ENCODE measurements around the gene CORO2B.

Gene CORO2B

GRCh38 chr15:68626283-68626682 is 47.5 kb downstream of the CORO2B start:
- DNase-seq (ENCODE audit: low spot score), result no peak

DNA sequence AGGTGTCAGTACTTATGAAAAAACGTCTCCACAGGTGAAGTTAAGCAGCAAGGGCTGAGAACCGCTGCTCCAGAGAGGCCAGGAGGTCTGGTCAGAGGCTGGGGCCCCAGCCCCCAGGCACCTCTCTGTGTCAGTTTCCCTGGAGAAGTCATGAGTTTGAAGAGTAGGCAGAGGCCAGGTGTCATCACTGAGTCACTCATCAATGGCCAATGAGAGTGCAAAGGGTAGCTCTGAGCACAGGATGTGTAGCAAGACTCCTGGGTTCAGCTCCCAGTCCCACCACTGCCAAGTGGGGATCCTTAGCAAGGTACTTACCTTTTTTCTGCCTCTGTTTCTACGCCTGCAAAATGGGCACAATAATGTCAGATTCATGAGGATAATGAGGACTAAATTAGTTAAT is 47.9 kb downstream of the CORO2B start:
- no peak for DNase-seq (ENCODE audit: low spot score)

- DNase-seq (ENCODE audit: low spot score), result no peak
Observed at GRCh38 chr15:68627476-68627875, 48.7 kb downstream of the CORO2B start.

DNA sequence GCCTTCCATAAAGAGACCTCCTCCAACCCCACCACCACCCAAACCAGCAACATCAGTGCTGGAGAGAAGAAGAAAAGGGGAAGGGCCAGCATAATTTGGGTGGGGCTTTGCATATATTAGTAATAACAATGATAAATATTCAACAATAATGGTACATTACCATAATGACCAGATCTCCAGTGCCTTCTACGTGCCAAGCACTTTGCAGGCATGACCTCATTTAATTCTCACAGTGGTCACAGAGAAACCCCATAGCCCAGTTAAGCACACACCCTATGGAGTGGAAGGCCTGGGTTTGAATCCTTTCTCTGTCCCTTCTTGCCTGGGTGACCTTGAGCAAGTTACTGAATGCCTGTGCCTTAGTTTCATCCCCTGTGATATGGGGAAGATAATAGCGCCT is 49.2 kb downstream of the CORO2B start:
- DNase-seq (ENCODE audit: low spot score), result no peak

DNA sequence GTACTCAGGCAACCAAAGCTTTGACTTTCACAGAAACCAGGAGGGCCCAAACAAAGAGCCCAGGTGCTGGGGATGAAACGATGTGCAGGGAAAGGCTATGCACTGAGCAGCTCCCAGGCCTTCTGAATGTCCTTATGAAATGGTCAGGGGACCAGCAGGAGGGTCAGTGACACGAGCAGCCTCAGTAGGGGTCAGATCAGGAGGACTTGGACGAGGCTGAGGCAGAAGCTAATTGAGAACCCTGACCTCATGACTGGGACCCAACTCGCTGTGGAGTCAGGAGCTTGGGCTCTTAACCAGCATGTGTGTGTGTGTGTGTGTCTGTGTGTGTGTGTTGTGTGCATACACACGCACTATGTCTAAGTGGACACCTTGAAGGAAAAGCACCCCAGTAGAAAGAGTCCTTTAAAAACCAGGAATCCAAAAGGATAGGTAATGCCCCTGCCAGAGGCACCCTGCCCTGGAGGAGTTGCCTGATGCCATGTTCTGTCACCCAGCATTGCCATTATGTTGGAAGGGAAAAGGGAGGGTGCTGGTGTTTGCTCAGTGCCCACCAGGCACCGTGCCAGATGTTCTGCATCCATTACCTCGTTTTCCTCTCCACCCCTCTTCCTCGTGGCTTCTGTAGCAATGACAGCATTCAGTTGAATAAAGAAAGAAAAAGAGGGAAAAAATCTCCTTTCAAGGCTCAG is 50.9 kb downstream of the CORO2B start:
- DNase-seq (ENCODE audit: low spot score), result no peak

DNA sequence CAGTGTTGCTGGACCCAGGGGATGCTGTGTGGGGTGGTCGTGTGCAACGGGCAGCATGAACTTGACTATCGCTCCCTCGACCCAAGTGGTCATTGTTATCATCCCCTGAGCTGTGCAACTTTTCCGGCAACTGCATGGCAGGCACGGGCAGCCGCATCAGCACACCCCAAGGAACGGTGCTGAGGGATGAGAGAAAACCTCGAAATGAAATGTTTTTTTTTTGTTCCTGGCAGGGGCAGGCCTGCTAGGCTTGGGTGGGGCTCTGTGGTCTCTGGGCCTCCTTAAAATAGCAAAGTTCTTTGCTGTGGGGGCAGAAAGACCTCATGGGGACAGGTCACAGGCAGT is 51.4 kb downstream of the CORO2B start:
- no peak for DNase-seq (ENCODE audit: low spot score)

DNA sequence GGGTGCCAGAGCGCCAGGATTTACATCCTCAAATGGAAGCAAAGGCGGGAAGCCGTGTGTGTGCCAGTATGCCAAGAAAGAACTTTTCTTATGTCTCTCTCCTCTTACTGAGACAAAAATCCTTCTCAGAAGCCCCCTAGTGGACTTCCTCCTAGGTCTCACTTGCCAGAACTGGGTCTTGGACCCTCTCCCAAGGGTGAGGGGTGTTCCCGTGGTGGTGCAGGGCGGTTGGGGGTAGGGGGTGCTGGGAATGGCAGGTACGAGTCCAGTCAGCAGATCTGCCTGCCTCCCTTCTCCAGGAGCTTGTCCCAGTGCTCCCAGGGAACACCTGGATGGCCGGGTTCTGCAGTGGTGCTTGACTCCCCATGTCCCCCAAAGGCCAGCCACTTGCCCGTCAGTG is 52.0 kb downstream of the CORO2B start:
- DNase-seq (ENCODE audit: low spot score), result no peak

GRCh38 chr15:68631601-68632051 is 52.8 kb downstream of the CORO2B start:
- no peak for DNase-seq (ENCODE audit: low spot score)

DNA sequence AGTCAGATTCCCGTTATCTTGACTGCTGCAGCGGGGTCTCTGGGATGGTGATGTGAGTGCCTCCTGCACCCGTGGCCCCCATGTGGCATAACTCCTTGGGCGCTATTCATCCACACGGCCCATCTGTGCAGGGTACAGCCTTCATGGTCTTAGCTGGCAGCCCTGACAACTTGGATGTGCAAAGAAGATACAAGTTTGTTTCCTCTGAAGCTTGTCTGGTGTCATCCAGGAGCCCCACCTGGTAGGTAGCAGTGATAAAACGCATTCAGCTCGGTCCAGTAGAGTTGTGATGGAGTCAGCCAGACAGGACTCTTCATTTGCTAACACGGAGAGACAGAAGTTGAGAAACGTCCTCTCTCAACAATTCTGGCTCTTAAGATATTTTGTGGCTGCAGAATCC is 53.3 kb downstream of the CORO2B start:
- DNase-seq (ENCODE audit: low spot score), result no peak

GRCh38 chr15:68633231-68634121 is 54.7 kb downstream of the CORO2B start:
- DNase-seq (ENCODE audit: low spot score), result no peak

DNA sequence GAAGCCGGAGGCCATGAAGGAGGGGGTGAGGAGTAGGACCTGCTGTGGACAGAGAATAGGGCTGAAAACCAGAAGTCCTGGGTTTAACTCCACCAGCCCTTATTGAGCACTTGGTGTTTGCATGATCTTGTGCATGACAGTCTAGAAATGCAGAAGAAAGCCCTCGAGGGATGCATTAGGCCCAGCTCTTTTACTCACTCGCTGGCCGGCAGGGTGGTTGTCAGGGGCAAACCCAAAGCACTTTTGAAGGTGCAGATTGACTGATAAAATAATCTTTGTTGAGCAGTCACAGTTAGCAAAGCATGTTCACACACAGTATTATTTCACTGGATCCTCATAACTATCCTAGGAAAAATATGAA is 55.3 kb downstream of the CORO2B start:
- no peak for DNase-seq (ENCODE audit: low spot score)

DNA sequence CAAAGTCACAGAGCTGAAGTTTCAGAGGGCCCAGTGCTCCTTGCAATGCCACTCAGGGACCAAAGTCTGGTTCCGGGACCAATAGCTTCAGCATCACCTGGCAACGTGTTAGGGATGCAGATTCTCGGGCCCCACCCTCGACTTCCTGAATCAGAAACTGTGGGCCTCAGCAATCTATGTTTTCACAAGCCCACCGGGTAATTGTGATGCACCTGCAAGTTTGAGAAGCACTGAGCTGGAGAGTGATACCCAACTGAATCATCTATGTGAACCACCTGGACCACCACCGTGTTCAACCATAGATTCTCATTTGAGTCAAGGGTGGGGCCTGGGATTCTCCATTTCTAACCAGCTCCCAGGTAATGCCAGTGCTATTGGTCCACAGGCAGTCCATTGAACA is 55.7 kb downstream of the CORO2B start:
- no peak for DNase-seq (ENCODE audit: low spot score)

DNA sequence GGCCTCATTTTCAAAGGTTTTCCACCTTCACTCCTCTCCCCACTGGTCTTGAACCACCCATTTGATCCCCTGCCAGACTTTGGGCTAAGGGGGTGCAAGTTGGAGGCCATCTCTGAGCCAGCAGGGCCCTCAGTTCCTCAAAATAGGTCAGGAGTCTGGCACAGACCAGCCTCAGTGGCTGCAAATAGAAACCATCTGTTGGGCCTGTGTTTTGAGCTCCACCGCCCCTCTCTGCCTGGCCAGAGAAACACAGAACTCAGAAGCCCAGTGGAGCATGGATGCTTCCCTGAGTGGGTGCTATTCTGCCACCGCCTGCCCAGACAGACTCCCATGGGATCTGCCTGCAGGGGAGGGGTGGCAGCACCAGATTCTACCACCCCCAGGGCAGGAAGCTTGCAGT is 56.3 kb downstream of the CORO2B start:
- no peak for DNase-seq (ENCODE audit: low spot score)

DNA sequence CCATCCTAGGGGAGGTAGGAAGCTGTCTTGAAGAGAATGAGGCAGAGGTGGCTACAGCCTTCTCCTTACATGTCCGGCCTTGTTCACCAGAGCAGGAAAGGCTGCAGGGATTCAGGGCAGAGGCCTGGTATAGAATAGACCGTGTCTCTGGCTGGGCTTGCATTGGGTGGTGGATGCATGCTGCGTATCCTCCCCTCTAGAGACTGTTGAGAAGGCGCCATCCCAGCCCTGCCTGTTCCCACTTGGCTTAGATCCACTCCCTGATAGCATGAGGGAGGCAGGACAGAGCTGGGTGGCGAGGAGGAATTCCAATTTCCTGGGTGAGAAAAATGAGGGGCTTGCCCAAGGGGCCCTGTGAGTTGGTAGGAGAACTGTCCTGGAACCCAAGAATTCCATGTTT is 57.5 kb downstream of the CORO2B start:
- DNase-seq (ENCODE audit: low spot score), result no peak

- no peak for DNase-seq (ENCODE audit: low spot score)
Observed at GRCh38 chr15:68637767-68638404, 59.1 kb downstream of the CORO2B start.

DNA sequence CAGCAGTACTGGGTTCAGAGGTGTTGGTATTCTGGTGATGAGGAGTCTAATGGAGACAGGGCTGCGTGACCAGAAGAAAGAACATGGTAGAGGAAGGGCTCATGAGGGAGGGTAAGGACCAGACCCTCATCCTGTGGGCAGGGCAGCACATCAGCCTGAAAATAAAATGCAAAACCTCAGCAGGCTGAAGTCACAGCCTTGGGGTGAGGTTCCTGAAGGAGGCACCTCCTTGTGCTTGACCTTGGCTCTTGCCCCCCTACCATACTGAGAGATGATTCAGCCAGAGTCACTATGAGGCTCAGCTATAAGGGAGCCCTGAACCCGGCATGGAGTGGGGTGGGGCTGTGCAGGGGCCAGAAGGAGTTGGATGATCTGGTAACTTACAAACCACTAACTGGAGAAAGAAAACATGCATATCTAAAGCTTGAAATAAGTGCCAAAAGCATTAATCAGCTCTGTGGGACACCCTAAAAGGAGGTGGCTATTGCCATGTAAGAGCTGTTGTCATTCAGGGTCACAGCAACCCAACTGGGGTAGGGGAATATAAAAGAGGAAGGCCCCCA is 60.2 kb downstream of the CORO2B start:
- no peak for DNase-seq (ENCODE audit: low spot score)

DNA sequence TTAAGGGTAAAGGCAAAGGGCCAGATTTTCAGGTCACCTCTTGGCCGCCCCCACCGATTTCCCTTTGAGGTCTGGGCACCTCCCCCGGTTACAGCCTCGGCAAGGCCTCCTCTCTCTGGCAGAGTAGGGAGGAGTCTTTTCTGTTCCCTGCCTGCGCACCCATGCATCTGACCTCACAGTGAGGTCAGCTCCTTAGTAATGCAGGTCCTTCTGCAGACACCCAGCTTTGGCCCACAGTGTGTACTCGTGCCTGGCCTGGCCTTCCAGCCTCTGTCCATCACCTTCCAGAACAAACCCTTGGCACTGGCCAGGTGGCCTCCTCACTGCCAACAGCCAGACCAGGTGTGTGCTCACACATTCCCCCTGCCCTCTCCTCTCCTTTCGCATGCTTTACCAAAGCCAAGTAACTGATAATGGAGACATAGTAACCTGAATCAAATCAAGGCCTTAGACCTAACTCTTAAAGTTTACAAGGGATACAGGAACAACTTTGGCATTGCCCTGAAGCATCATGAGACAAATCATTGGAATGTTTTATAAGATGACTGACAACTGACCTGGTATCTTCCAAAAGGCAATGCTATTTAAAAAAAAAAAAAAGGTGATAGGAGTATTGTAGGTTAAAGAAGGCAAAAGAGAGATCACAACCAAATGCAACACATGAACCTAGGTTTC is 61.3 kb downstream of the CORO2B start:
- DNase-seq (ENCODE audit: low spot score), result no peak

GRCh38 chr15:68640791-68641331 is 62.1 kb downstream of the CORO2B start:
- DNase-seq (ENCODE audit: low spot score), result no peak

GRCh38 chr15:68641376-68641775 is 62.6 kb downstream of the CORO2B start:
- DNase-seq (ENCODE audit: low spot score), result no peak

DNA sequence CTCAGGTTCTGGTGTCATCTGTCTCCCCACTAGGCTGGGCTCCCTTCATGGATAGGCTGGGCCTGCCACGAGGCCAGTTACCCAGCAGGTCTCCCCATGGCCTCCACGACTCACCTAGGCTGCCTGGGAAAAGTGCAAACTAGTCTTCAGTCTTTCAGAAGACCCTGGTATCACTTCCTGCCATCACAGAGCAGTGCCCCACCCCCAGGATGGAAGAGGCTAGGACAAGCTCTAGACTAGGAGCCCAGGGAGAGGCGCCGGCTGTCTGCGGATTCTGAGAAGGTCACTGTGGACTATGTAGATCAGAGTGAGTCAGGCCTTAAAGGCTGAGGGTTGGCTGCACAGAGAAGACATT is 63.7 kb downstream of the CORO2B start:
- no peak for DNase-seq (ENCODE audit: low spot score)

GRCh38 chr15:68643216-68643830 is 64.5 kb downstream of the CORO2B start:
- DNase-seq (ENCODE audit: low spot score), result no peak
